GM12872 (cell line): ENCODE data around the gene PPP2R5D.

Experiments
- CTCF ChIP-seq: IDR thresholded peaks from 3 replicates; pipeline ENCODE4 v1.5.1; 2011; ENCODE audit warnings: low read depth, mild to moderate bottlenecking, low read length, moderate library complexity; ENCODE audit not compliant: insufficient read depth

The PPP2R5D gene

GRCh38 chr6:43014434-43014909, 30.1 kb downstream of the PPP2R5D start:
- no peak for TF ChIP-seq CTCF

- no peak for TF ChIP-seq CTCF
Measured at GRCh38 chr6:43016176-43016942, 32.0 kb downstream of the PPP2R5D start.

GRCh38 chr6:43016943-43017334, 32.6 kb downstream of the PPP2R5D start:
- no peak for TF ChIP-seq CTCF

- no peak for TF ChIP-seq CTCF
Measured at GRCh38 chr6:43019152-43019551, 34.8 kb downstream of the PPP2R5D start.

- no peak for TF ChIP-seq CTCF
Measured at GRCh38 chr6:43020052-43020705, 35.8 kb downstream of the PPP2R5D start.

GRCh38 chr6:43020847-43021246, 36.5 kb downstream of the PPP2R5D start:
- TF ChIP-seq CTCF = no peak

- TF ChIP-seq CTCF = no peak
Measured at GRCh38 chr6:43021270-43022047, 37.1 kb downstream of the PPP2R5D start, which contains the start of gene RRP36. TSS of gene RRP36 (plus strand) at chr6:43021623. CDS start at chr6:43021655, 32 bp downstream.
